PFSK-1 (cell line): Measurements from ENCODE around the gene EVI5.

ENCODE experiments used
- FOXP2 ChIP-seq: optimal IDR thresholded peaks from 2 replicates; pipeline ENCODE3; 2011; ENCODE audit warnings: borderline replicate concordance, control low read depth, inconsistent platforms; ENCODE audit not compliant: insufficient read depth; ENCODE audit errors: extremely low read length, extremely low read depth
- POLR2AphosphoS5 ChIP-seq: IDR thresholded peaks from 2 replicates; pipeline ENCODE4 v1.6.1; 2012; ENCODE audit warnings: low read depth, mild to moderate bottlenecking, control low read depth, low read length, moderate library complexity
- SIN3A ChIP-seq: IDR thresholded peaks from 2 replicates; pipeline ENCODE4 v1.6.1; 2012; ENCODE audit warnings: mild to moderate bottlenecking, low read length, moderate library complexity, borderline replicate concordance; ENCODE audit not compliant: insufficient read depth
- TAF1 ChIP-seq: IDR thresholded peaks from 2 replicates; pipeline ENCODE4 v1.6.1; 2012; ENCODE audit warnings: low read length, control low read depth, borderline replicate concordance; ENCODE audit not compliant: insufficient read depth
- TF ChIP-seq, protein P1 (sequence below), 2 experiments: IDR thresholded peaks; 2 replicates each; pipeline versions ENCODE4 v1.6.1 to v1.8.0; 2011 to 2012; ENCODE audit warnings: low read depth in 2 of 2, low read length in 2 of 2, control low read depth in 1 of 2, inconsistent platforms in 1 of 2, mild to moderate bottlenecking in 1 of 2, moderate library complexity in 1 of 2; ENCODE audit not compliant: insufficient read depth in 1 of 2

DNA sequence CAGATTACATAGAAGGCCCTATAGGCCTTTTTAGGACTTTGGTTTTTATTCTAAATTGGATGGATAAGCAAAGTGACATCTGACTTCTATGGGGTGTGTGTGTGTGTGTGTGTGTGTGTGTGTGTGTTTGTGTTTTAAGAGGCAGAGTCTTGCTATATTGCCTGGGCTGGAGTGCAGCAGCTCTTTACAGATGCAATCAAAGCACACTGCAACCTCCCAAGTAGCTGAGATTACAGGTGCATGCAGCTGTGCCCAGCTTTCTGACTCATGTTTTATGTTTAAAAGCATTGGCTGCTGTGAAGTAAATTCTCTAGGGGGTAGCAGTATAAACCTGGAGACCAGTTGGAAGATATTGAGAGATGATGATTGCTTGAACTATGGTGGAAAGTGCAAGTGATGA, 12.4 kb upstream of the EVI5 start:
- TF ChIP-seq, protein P1, sequence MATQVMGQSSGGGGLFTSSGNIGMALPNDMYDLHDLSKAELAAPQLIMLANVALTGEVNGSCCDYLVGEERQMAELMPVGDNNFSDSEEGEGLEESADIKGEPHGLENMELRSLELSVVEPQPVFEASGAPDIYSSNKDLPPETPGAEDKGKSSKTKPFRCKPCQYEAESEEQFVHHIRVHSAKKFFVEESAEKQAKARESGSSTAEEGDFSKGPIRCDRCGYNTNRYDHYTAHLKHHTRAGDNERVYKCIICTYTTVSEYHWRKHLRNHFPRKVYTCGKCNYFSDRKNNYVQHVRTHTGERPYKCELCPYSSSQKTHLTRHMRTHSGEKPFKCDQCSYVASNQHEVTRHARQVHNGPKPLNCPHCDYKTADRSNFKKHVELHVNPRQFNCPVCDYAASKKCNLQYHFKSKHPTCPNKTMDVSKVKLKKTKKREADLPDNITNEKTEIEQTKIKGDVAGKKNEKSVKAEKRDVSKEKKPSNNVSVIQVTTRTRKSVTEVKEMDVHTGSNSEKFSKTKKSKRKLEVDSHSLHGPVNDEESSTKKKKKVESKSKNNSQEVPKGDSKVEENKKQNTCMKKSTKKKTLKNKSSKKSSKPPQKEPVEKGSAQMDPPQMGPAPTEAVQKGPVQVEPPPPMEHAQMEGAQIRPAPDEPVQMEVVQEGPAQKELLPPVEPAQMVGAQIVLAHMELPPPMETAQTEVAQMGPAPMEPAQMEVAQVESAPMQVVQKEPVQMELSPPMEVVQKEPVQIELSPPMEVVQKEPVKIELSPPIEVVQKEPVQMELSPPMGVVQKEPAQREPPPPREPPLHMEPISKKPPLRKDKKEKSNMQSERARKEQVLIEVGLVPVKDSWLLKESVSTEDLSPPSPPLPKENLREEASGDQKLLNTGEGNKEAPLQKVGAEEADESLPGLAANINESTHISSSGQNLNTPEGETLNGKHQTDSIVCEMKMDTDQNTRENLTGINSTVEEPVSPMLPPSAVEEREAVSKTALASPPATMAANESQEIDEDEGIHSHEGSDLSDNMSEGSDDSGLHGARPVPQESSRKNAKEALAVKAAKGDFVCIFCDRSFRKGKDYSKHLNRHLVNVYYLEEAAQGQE (IDR thresholded peaks at IDR 0.05; ENCODE audit: insufficient read depth in 1 of 2, low read depth in 2 of 2, low read length in 2 of 2): no peak
- TF ChIP-seq SIN3A (no peak), POLR2AphosphoS5 (no peak), TAF1 (no peak), FOXP2 (no peak)
